Parathyroid adenoma (tissue), 2 donors: ENCODE measurements around the gene RAB6A.
A peak's percentile ranks its signal among the peaks of the same experiment; 100 is the strongest.

Experiments used
- H2AFZ ChIP-seq: fragments of 300-600 bp; sonication (generic); one replicate; pipeline ENCODE4 v1.7.0; 2017; ENCODE audit warnings: antibody characterized with exemption, mild to moderate bottlenecking
- H3K27ac ChIP-seq: fragments of 300-600 bp; sonication (generic); one replicate; pipeline ENCODE4 v1.7.0; 2017
- H3K27me3 ChIP-seq: fragments of 300-600 bp; sonication (generic); one replicate; pipeline ENCODE4 v1.7.0; 2017; ENCODE audit warnings: low read length; ENCODE audit not compliant: control insufficient read depth, insufficient read depth
- H3K36me3 ChIP-seq: fragments of 300-600 bp; sonication (generic); one replicate; pipeline ENCODE4 v1.7.0; 2017; ENCODE audit warnings: low read length; ENCODE audit not compliant: control insufficient read depth, insufficient read depth
- H3K4me1 ChIP-seq: fragments of 300-600 bp; sonication (generic); one replicate; pipeline ENCODE4 v1.7.0; 2017; ENCODE audit warnings: control low read depth
- H3K4me2 ChIP-seq: fragments of 300-600 bp; sonication (generic); one replicate; pipeline ENCODE4 v1.7.0; 2017; ENCODE audit warnings: low read length
- H3K4me3 ChIP-seq: fragments of 300-600 bp; sonication (generic); one replicate; pipeline ENCODE4 v1.7.0; 2017; ENCODE audit warnings: low read depth, low read length
- H3K79me2 ChIP-seq: fragments of 300-600 bp; sonication (generic); one replicate; pipeline ENCODE4 v1.7.0; 2017; ENCODE audit warnings: control low read depth
- H3K9ac ChIP-seq: fragments of 300-600 bp; sonication (generic); one replicate; pipeline ENCODE4 v1.7.0; 2017; ENCODE audit warnings: mild to moderate bottlenecking
- H3K9me3 ChIP-seq: fragments of 300-600 bp; sonication (generic); one replicate; pipeline ENCODE4 v1.7.0; 2017; ENCODE audit warnings: low read length; ENCODE audit not compliant: control insufficient read depth
- TF ChIP-seq, protein P1 (sequence below): fragments of 300-600 bp; sonication (generic); IDR thresholded peaks from one replicate; pipeline ENCODE4 v1.7.0; 2017; ENCODE audit warnings: antibody characterized with exemption, mild to moderate bottlenecking
- donor health status: primary hyperparathyroidism.

Gene RAB6A

DNA sequence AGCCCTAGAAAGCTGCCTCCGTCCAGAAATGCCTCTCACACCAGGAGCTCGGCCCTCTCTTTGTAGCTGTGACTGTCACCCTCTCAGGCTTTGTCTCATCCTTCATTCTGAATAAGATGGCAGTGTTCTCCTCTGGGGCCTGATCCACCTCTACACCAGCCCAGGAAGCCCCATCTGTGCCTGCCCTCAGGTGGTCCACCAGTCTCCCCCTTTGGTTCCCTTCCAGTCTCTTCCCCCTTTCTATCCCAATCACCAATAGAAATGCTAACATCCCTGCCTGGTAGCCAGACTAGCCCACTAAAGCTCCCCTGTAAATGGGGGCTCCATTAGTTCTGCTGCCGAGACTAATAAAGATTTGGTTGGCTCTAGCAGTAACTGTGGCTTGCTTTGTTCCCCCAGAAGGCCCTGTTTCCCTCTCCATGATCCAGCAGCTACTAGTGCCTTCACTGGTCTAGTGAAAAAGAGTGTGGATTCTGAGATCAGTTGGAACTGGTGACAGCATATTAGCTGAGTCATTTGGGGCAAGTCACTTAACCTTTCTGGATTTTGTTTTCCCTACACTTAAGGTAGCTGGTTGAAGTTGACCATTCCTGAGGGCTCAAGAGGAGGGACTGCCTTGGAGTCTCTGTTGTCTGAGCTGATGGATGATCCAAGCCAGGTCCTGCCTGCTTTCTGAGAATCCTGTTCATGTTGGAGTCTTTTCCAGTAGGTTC, 98.3 kb downstream of the RAB6A start:
- H2AFZ ChIP-seq = no peak overlapping the region
- no peak overlapping the region for H3K9ac ChIP-seq
- no peaks in the 10 kb centered on the region for H3K9me3 ChIP-seq
- H3K4me2 ChIP-seq = no peak overlapping the region
- TF ChIP-seq, protein P1, sequence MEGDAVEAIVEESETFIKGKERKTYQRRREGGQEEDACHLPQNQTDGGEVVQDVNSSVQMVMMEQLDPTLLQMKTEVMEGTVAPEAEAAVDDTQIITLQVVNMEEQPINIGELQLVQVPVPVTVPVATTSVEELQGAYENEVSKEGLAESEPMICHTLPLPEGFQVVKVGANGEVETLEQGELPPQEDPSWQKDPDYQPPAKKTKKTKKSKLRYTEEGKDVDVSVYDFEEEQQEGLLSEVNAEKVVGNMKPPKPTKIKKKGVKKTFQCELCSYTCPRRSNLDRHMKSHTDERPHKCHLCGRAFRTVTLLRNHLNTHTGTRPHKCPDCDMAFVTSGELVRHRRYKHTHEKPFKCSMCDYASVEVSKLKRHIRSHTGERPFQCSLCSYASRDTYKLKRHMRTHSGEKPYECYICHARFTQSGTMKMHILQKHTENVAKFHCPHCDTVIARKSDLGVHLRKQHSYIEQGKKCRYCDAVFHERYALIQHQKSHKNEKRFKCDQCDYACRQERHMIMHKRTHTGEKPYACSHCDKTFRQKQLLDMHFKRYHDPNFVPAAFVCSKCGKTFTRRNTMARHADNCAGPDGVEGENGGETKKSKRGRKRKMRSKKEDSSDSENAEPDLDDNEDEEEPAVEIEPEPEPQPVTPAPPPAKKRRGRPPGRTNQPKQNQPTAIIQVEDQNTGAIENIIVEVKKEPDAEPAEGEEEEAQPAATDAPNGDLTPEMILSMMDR = no peak
- no peaks in the 10 kb centered on the region for H3K36me3 ChIP-seq
- H3K27ac ChIP-seq = no peak overlapping the region
- H3K4me3 ChIP-seq = no peak overlapping the region
- H3K27me3 ChIP-seq = no peaks in the 10 kb centered on the region
- H3K79me2 ChIP-seq = no peaks in the 10 kb centered on the region
- no peaks in the 10 kb centered on the region for H3K4me1 ChIP-seq

DNA sequence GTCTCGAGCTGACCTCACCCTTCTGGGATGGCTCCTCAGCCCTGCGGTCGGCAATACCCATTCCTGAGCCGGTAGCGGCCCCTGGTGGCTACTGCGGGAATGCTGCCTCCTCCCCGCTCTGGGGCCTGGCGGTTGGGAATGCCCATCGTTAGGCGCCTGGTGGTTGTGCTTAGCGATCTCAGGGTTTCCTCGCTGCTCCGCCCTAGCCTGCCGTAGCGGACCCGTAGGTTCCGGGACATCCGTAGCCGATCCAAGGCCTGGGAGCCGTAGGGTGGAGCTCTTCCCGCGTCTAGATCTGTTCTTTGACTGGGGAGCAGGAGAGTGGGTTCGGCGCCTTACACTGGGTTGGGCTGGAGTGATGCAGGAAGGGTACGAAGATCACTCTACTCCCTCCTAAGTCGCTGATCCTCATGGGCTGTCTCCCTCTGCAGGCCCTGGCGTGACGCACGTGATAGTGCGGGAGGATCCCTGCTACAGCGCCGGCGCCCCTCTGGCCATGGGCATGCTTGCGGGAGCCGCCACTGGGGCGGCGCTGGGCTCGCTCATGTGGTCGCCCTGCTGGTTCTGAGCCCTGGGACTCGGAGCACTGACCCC, 99.7 kb downstream of the RAB6A start:
- no peaks in the 10 kb centered on the region for H3K79me2 ChIP-seq
- H2AFZ ChIP-seq = peak overlapping the region; percentile 89
- no peak overlapping the region for H3K4me2 ChIP-seq
- TF ChIP-seq, protein P1 = peak; percentile 76
- no peaks in the 10 kb centered on the region for H3K4me1 ChIP-seq
- H3K36me3 ChIP-seq = no peaks in the 10 kb centered on the region
- no peak overlapping the region for H3K27ac ChIP-seq
- H3K4me3 ChIP-seq = no peak overlapping the region
- H3K9me3 ChIP-seq = no peaks in the 10 kb centered on the region
- H3K27me3 ChIP-seq = no peaks in the 10 kb centered on the region
- no peak overlapping the region for H3K9ac ChIP-seq

DNA sequence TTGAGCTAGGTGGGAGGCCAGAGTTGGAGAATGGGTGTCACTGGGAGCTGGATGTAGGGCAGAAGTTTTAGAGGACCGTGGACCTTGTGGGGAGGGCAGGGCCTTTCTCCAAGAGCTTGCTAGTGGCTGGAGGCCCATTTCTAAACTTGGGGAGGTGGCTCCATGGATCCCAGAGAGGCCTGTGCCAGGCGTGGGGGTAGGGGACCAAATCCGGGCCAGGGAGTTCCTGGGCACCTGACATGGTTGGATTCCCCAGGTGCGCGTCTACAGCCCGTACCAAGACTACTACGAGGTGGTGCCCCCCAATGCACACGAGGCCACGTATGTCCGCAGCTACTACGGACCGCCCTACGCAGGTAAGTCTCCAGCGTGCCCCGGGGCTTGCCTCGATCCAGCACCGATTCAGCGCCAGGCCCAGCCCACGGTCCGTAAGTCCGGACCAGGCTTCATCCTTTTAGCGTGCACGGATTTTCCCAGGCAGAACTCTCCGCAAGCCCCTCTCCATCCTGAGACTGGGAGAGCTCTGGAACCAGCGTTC, 100.3 kb downstream of the RAB6A start:
- H3K4me2 ChIP-seq = no peak overlapping the region
- no peaks in the 10 kb centered on the region for H3K9me3 ChIP-seq
- no peak overlapping the region for H3K4me3 ChIP-seq
- no peaks in the 10 kb centered on the region for H3K36me3 ChIP-seq
- H2AFZ ChIP-seq = peak overlapping the region; percentile 89
- no peaks in the 10 kb centered on the region for H3K79me2 ChIP-seq
- H3K27me3 ChIP-seq = no peaks in the 10 kb centered on the region
- TF ChIP-seq, protein P1 = no peak
- no peak overlapping the region for H3K27ac ChIP-seq
- no peaks in the 10 kb centered on the region for H3K4me1 ChIP-seq
- H3K9ac ChIP-seq = no peak overlapping the region

DNA sequence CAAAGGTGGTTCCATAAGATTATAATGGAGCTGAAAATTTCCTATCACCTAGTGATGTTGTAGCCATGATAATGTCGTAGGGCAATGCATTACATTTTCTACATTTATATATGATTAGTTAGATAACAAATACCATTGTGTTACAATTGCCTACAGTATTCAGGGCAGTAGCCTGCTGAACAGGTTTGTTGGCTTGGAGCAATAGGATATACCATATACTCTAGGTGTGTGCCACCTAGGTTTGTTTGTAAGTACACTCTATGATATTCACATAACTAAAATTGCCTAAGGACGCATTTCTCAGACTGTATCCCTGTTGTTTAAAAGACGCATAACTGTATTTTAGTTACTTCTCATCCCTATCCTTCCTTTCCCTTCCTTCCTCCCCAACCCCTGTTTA, 100.9 kb downstream of the RAB6A start:
- TF ChIP-seq, protein P1 = no peak
- Histone ChIP-seq H3K27me3 (no peaks in the 10 kb centered on the region), H3K27ac (no peak overlapping the region)

More for the DNA sequence above, 100.9 kb downstream of the RAB6A start:
- H3K79me2 ChIP-seq = no peaks in the 10 kb centered on the region
- H2AFZ ChIP-seq = no peak overlapping the region
- H3K4me1 ChIP-seq = no peaks in the 10 kb centered on the region
- no peaks in the 10 kb centered on the region for H3K36me3 ChIP-seq
- no peak overlapping the region for H3K4me2 ChIP-seq
- H3K4me3 ChIP-seq = no peak overlapping the region
- no peak overlapping the region for H3K9ac ChIP-seq
- H3K9me3 ChIP-seq = no peaks in the 10 kb centered on the region
